Natural killer cell (primary cell): ENCODE measurements around the gene DLST. TPM values are rescaled to one million over a fixed set of nuclear protein-coding genes. Genes with fewer than 3 reads are reported as not detected.

Source experiments
- ATAC-seq, 3 donors: fragments of 150-1000 bp in 2 of 3; fragments of 200-7000 bp in 1 of 3; cut with Tn5 transposase; 1 replicate in 1 of 3; 2 replicates in 2 of 3; pipeline ENCODE4 v1.10.0; 2021; ENCODE audit warnings: mild to moderate bottlenecking in 2 of 3, moderate library complexity in 2 of 3
- DNase-seq, 2 donors: peaks; one replicate each; pipeline versions ENCODE4 v3.0.0 to v3.0.0-alpha.2; 2013 to 2021; ENCODE audit warnings: mixed read lengths in 1 of 2
- H3K27ac ChIP-seq: one replicate; pipeline ENCODE4 v1.5.1; 2013; ENCODE audit warnings: mild to moderate bottlenecking, low read length
- H3K27me3 ChIP-seq: one replicate; pipeline ENCODE4 v1.6.1; 2013; ENCODE audit warnings: low read length; ENCODE audit not compliant: control insufficient read depth, insufficient read depth
- H3K36me3 ChIP-seq: one replicate; pipeline ENCODE4 v1.6.1; 2013; ENCODE audit warnings: low read length; ENCODE audit not compliant: control insufficient read depth, insufficient read depth
- H3K4me1 ChIP-seq: one replicate; pipeline ENCODE4 v1.6.1; 2013; ENCODE audit warnings: low read length; ENCODE audit not compliant: control insufficient read depth, insufficient read depth
- H3K4me3 ChIP-seq: one replicate; pipeline ENCODE4 v1.5.1; 2013; ENCODE audit warnings: low read length
- H3K9me3 ChIP-seq: one replicate; pipeline ENCODE4 v1.6.1; 2013; ENCODE audit warnings: low read length; ENCODE audit not compliant: control insufficient read depth, insufficient read depth
- H3K27ac Mint-ChIP-seq, 2 donors: one replicate each; pipeline ENCODE4 v1.8.0; 2022; ENCODE audit warnings: mild to moderate bottlenecking in 2 of 2, mixed read lengths in 2 of 2, moderate library complexity in 1 of 2
- H3K27me3 Mint-ChIP-seq, 2 donors: one replicate each; pipeline ENCODE4 v1.8.0; 2022; ENCODE audit warnings: low read depth in 2 of 2, mixed read lengths in 2 of 2
- H3K36me3 Mint-ChIP-seq: one replicate; pipeline ENCODE4 v1.8.0; 2022; ENCODE audit warnings: mixed read lengths
- H3K4me1 Mint-ChIP-seq, 2 donors: one replicate each; pipeline ENCODE4 v1.8.0; 2022; ENCODE audit warnings: mixed read lengths in 2 of 2
- H3K4me3 Mint-ChIP-seq: one replicate; pipeline ENCODE4 v1.8.0; 2022; ENCODE audit warnings: mild to moderate bottlenecking, moderate library complexity, mixed read lengths
- H3K9me3 Mint-ChIP-seq, 2 donors: one replicate each; pipeline ENCODE4 v1.8.0; 2022; ENCODE audit warnings: mixed read lengths in 2 of 2
- CTCF ChIP-seq: fragments of 200-600 bp; IDR thresholded peaks from one replicate; pipeline ENCODE4 v1.8.0; 2022; ENCODE audit warnings: antibody characterized with exemption
- WGBS: methylation state at CpG from one replicate; pipeline ENCODE4 v1.1.7; 2013; ENCODE audit warnings: missing lambda C conversion rate; ENCODE audit not compliant: insufficient coverage; 5-methylcytosine and 5-hydroxymethylcytosine counted together
- intact Hi-C: fragments of 100-400 bp; cut with micrococcal nuclease; formaldehyde crosslinking; loops from one replicate; pipeline ENCODE4 v1.14.2; 2022
- total RNA-seq, 4 donors: library from RNA; stranded (reverse); fragments of 120-200 nt in 1 of 4; gene quantifications; one replicate each; pipeline versions ENCODE4 v1.2.3 to v1.2.4, GENCODE V29; 2013 to 2022

Gene DLST
- total RNA-seq, 3 donors from 2014 or later (not counting 1 experiment from before 2014, with no cell fraction given), result 161 to 180 (median 163) TPM

GRCh38 chr14:74918380-74918779 is 36.7 kb downstream of the DLST start:
- no peaks in the 10 kb centered on the region for H3K9me3 Mint-ChIP-seq
- Histone ChIP-seq H3K36me3 (no peaks in the 10 kb centered on the region), H3K27me3 (no peaks in the 10 kb centered on the region), H3K4me1 (peaks cover 6% of the 10 kb centered on the region), H3K27ac (no peak overlapping the region), H3K9me3 (no peaks in the 10 kb centered on the region), H3K4me3 (no peak overlapping the region)
- no peak overlapping the region for H3K4me3 Mint-ChIP-seq
- intact Hi-C loops, result no loop called here
- ATAC-seq (no peak), DNase-seq (no peak)
- no peak overlapping the region for H3K27ac Mint-ChIP-seq
- peaks cover 0 to 1% of the 10 kb centered on the region in 2 donors for H3K4me1 Mint-ChIP-seq
- WGBS, result 97% methylated on average over 9 of the region's 9 CpGs
- no peaks in the 10 kb centered on the region for H3K27me3 Mint-ChIP-seq
- TF ChIP-seq CTCF, result no peak
- H3K36me3 Mint-ChIP-seq, result no peaks in the 10 kb centered on the region

GRCh38 chr14:74919421-74920165 is 37.9 kb downstream of the DLST start:
- no peaks in the 10 kb centered on the region for H3K9me3 Mint-ChIP-seq
- no peaks in the 10 kb centered on the region for H3K36me3 Mint-ChIP-seq
- Histone ChIP-seq H3K27me3 (no peaks in the 10 kb centered on the region), H3K36me3 (no peaks in the 10 kb centered on the region), H3K27ac (no peak overlapping the region), H3K4me1 (peaks cover 10% of the 10 kb centered on the region), H3K9me3 (no peaks in the 10 kb centered on the region), H3K4me3 (no peak overlapping the region)
- ATAC-seq, result no peak
- intact Hi-C loops, result no loop called here
- H3K4me1 Mint-ChIP-seq, result peaks cover 0 to 3% of the 10 kb centered on the region in 2 donors
- DNase-seq, result no peak
- TF ChIP-seq CTCF, result no peak
- 92% methylated on average over 21 of the region's 22 CpGs for WGBS
- H3K4me3 Mint-ChIP-seq, result no peak overlapping the region
- peaks cover 0 to 5% of the 10 kb centered on the region in 2 donors for H3K27me3 Mint-ChIP-seq
- H3K27ac Mint-ChIP-seq, result no peak overlapping the region

- Mint-ChIP-seq H3K4me3 (no peak overlapping the region), H3K27ac (no peak overlapping the region), H3K27me3 (peaks cover 0 to 5% of the 10 kb centered on the region in 2 donors), H3K36me3 (no peaks in the 10 kb centered on the region), H3K9me3 (no peaks in the 10 kb centered on the region), H3K4me1 (peaks cover 0 to 3% of the 10 kb centered on the region in 2 donors)
- intact Hi-C loops, result no loop called here
- no peak for TF ChIP-seq CTCF
- no peak overlapping the region for H3K4me3 ChIP-seq
- no peaks in the 10 kb centered on the region for H3K9me3 ChIP-seq
- no peaks in the 10 kb centered on the region for H3K27me3 ChIP-seq
- 90% methylated on average over 4 of the region's 4 CpGs for WGBS
- H3K36me3 ChIP-seq, result no peaks in the 10 kb centered on the region
- DNase-seq (no peak), ATAC-seq (no peak)
- no peak overlapping the region for H3K27ac ChIP-seq
- H3K4me1 ChIP-seq, result peaks cover 10% of the 10 kb centered on the region
These were observed 38.6 kb downstream of the DLST start for GRCh38 chr14:74920281-74920680.
